Esophagus squamous epithelium (tissue), 4 donors: ENCODE data around the gene SRGAP1.

Experiments
- CTCF ChIP-seq, 6 experiments: fragments of 450-650 bp in 4 of 6; fragments of 200-600 bp in 2 of 6; sonication (generic) in 2 of 6; IDR thresholded peaks; one replicate each; pipeline ENCODE4 v1.5.1; 2016 to 2019; ENCODE audit warnings: antibody characterized with exemption in 6 of 6, mild to moderate bottlenecking in 4 of 6, moderate library complexity in 4 of 6
- POLR2A ChIP-seq, 4 donors: fragments of 450-650 bp; IDR thresholded peaks; one replicate each; pipeline ENCODE4 v1.6.1; 2017; ENCODE audit warnings: antibody characterized with exemption in 4 of 4, mild to moderate bottlenecking in 4 of 4, moderate library complexity in 3 of 4

- no peak for TF ChIP-seq CTCF (IDR thresholded peaks at IDR 0.05)
- TF ChIP-seq POLR2A (IDR thresholded peaks at IDR 0.05), result no peak
Measured at GRCh38 chr12:63846238-63846967, 1.9 kb downstream of the SRGAP1 start.
